K562 (cell line): ENCODE results near the gene HMGA1. TPM values are rescaled to one million over a fixed set of nuclear protein-coding genes. Genes with fewer than 3 reads are reported as not detected.

ENCODE experiments used
- CREBBP ChIP-seq: IDR thresholded peaks from one replicate; pipeline ENCODE4 v1.6.1; 2012; ENCODE audit warnings: low read depth, mild to moderate bottlenecking, control low read depth, inconsistent platforms, low read length
- ETS2 ChIP-seq: IDR thresholded peaks from 2 replicates; pipeline ENCODE4 v1.6.1; 2016; ENCODE audit warnings: borderline replicate concordance, missing genetic modification characterization, mild to moderate bottlenecking, moderate library complexity, missing compliant biosample characterization; ENCODE audit not compliant: poor library complexity, severe bottlenecking
- GABPB2 ChIP-seq: fragments of 250-450 bp; sonication (Bioruptor Pico); conservative IDR thresholded peaks from 2 replicates; pipeline ENCODE4 v1.5.1; 2021; ENCODE audit warnings: mild to moderate bottlenecking
- HEY1 ChIP-seq: fragments of 250-450 bp; sonication (Bioruptor Pico); IDR thresholded peaks from 2 replicates; pipeline ENCODE4 v1.5.0; 2020; ENCODE audit warnings: mild to moderate bottlenecking, moderate library complexity, borderline replicate concordance
- MAFK ChIP-seq: IDR thresholded peaks from 2 replicates; pipeline ENCODE4 v1.6.1; 2011; ENCODE audit warnings: low read length, improper control_type of control experiment
- RB1 ChIP-seq: fragments of 450-650 bp; IDR thresholded peaks from 2 replicates; pipeline ENCODE4 v1.6.1; 2017; ENCODE audit warnings: low read depth, mild to moderate bottlenecking
- RREB1 ChIP-seq: fragments of 250-450 bp; sonication (Bioruptor Pico); IDR thresholded peaks from 2 replicates; pipeline ENCODE4 v1.4.0; 2020
- SAFB ChIP-seq: fragments of 200-400 bp; formaldehyde crosslinking; IDR thresholded peaks from 2 replicates; pipeline ENCODE4 v1.6.1; 2017; ENCODE audit warnings: low read depth, low read length, borderline replicate concordance
- TCFL5 ChIP-seq: fragments of 250-450 bp; sonication (Bioruptor Pico); conservative IDR thresholded peaks from 2 replicates; pipeline ENCODE4 v1.6.1; 2021; ENCODE audit warnings: mild to moderate bottlenecking, moderate library complexity, matching md5 sums
- ZFP91 ChIP-seq: sonication (generic); formaldehyde crosslinking; IDR thresholded peaks from 2 replicates; pipeline ENCODE4 v1.8.0; 2022; ENCODE audit warnings: mild to moderate bottlenecking, missing genetic modification reagents
- ZFX ChIP-seq: sonication (generic); formaldehyde crosslinking; IDR thresholded peaks from 2 replicates; pipeline ENCODE4 v1.8.0; 2022; ENCODE audit warnings: mild to moderate bottlenecking, missing genetic modification reagents, moderate library complexity
- ZNF175 ChIP-seq: fragments of 200-800 bp; sonication (Bioruptor generic); IDR thresholded peaks from 2 replicates; pipeline ENCODE4 v1.6.1; 2016; ENCODE audit warnings: low read depth, mild to moderate bottlenecking, missing genetic modification characterization, missing compliant biosample characterization
- ZNF609 ChIP-seq: sonication (generic); formaldehyde crosslinking; IDR thresholded peaks from 2 replicates; pipeline ENCODE4 v1.8.1; 2023; ENCODE audit warnings: missing genetic modification reagents, mild to moderate bottlenecking, borderline replicate concordance
- ZNF696 ChIP-seq: fragments of 250-450 bp; sonication (Bioruptor Pico); conservative IDR thresholded peaks from 2 replicates; pipeline ENCODE4 v1.4.0; 2020; ENCODE audit warnings: mild to moderate bottlenecking, moderate library complexity
- polyA plus RNA-seq, 8 experiments: library from polyadenylated mRNA; depleted of rRNA in 4 of 8; stranded (reverse) in 5 of 8; unstranded in 3 of 8; fragments of >200 nt; fragmentation: Nextera tagmentation in 2 of 8; fragmentation: Illumina TruSeq in 1 of 8; extraction: Ambion mirVana in 2 of 8; extraction: Trizol in 1 of 8; gene quantifications; 2 replicates each; pipeline versions ENCODE4 v1.2.1 to v1.2.3, GENCODE V29; 2011 to 2014; ENCODE audit warnings: inconsistent platforms in 1 of 8, missing spikeins in 1 of 8
- total RNA-seq, 7 experiments: library from RNA; depleted of rRNA in 6 of 7; stranded (reverse); fragments of >200 nt in 6 of 7; fragmentation: Illumina TruSeq in 2 of 7; extraction: Trizol in 2 of 7; gene quantifications; 2 replicates each; pipeline versions ENCODE4 v1.2.1 to v1.2.3, GENCODE V29; 2011 to 2021; ENCODE audit warnings: low replicate concordance in 1 of 7

HMGA1 gene
- total and polyA plus RNA-seq, 9 of the 15 experiments (the other 6 are each of a cell fraction or from before 2014, with no cell fraction given) = 27.8 to 1,947 (median 594) TPM

- TF ChIP-seq CREBBP (no peak), ZNF175 (CRISPR knock-in tag) (no peak), ZNF609 (CRISPR knock-in tag) (no peak), RREB1 (CRISPR knock-in tag) (0 out of 2 replicates have a peak, but pooled peaks have one; percentile 41), ZNF696 (CRISPR knock-in tag) (no peak), GABPB2 (CRISPR knock-in tag) (0 out of 2 replicates have a peak, but pooled peaks have one; percentile 29), MAFK (no peak), ZFP91 (CRISPR knock-in tag) (no peak), SAFB (no peak), ETS2 (tag) (no peak), RB1 (peak; percentile 62; the same call in 1 of the 2 replicates), HEY1 (CRISPR knock-in tag) (no peak), TCFL5 (CRISPR knock-in tag) (no peak), ZFX (no peak)
These were observed 10.1 kb downstream of the HMGA1 start (continued) for GRCh38 chr6:34246563-34247391.
